GM18511 (cell line): Measurements from ENCODE around the gene PHPT1.
"Not testable (repeated sequence)": the region's sequence is repeated elsewhere in the genome, so short reads cannot be mapped to it uniquely, and the experiment has no call there.

Experiments used
- ATAC-seq: cut with Tn5 transposase; IDR thresholded peaks from one replicate; pipeline ENCODE4 v1.9.1; 2021; ENCODE audit warnings: mild to moderate bottlenecking, moderate library complexity; ENCODE audit not compliant: unreplicated experiment

Gene PHPT1

GRCh38 chr9:136837146-136837855, 11.9 kb upstream of the PHPT1 start:
- no peak for ATAC-seq

- ATAC-seq = not testable (repeated sequence)
Measured at GRCh38 chr9:136837856-136838277, 11.3 kb upstream of the PHPT1 start.

GRCh38 chr9:136838314-136839228, 10.6 kb upstream of the PHPT1 start:
- ATAC-seq = no peak

GRCh38 chr9:136839229-136840139, 9.7 kb upstream of the PHPT1 start:
- ATAC-seq = no peak

GRCh38 chr9:136840140-136840876, 8.9 kb upstream of the PHPT1 start:
- no peak for ATAC-seq

GRCh38 chr9:136840877-136841645, 8.1 kb upstream of the PHPT1 start:
- no peak for ATAC-seq

GRCh38 chr9:136841646-136842379, 7.4 kb upstream of the PHPT1 start:
- ATAC-seq = not testable (repeated sequence)

- peak; percentile 75 for ATAC-seq
Measured at GRCh38 chr9:136842380-136842948, 6.7 kb upstream of the PHPT1 start, which contains the start of gene AJM1. TSS of gene AJM1 (plus strand) at chr9:136842478. CDS start at chr9:136844415, 1,937 bp downstream.

GRCh38 chr9:136843159-136843800, 5.9 kb upstream of the PHPT1 start:
- not testable (repeated sequence) for ATAC-seq

GRCh38 chr9:136843801-136844740, 5.1 kb upstream of the PHPT1 start:
- not testable (repeated sequence) for ATAC-seq

GRCh38 chr9:136844761-136845464, 4.3 kb upstream of the PHPT1 start:
- no peak for ATAC-seq

GRCh38 chr9:136845465-136846260, 3.5 kb upstream of the PHPT1 start:
- ATAC-seq = no peak

- ATAC-seq = no peak
Measured at GRCh38 chr9:136846376-136847087, 2.7 kb upstream of the PHPT1 start.

GRCh38 chr9:136847088-136847825, 2.0 kb upstream of the PHPT1 start:
- ATAC-seq = no peak
